Hippocampal formation (tissue), 2 donors: Measurements from ENCODE around the gene RAB11FIP5.
"Not testable (repeated sequence)": the region's sequence is repeated elsewhere in the genome, so short reads cannot be mapped to it uniquely, and the experiment has no call there.

Experiments
- DNase-seq, 2 donors: peaks; one replicate each; lab custom pipeline; 2025; lab: John Stamatoyannopoulos, UW

The RAB11FIP5 gene

GRCh38 chr2:73111073-73112025 is 1.4 kb downstream of the RAB11FIP5 start:
- DNase-seq, result no peak

- DNase-seq, result no peak
Observed at GRCh38 chr2:73110168-73111072, 2.3 kb downstream of the RAB11FIP5 start.

GRCh38 chr2:73109431-73110167 is 3.1 kb downstream of the RAB11FIP5 start:
- DNase-seq, result no peak

- no peak for DNase-seq
Observed at GRCh38 chr2:73107211-73107926, 5.4 kb downstream of the RAB11FIP5 start.

GRCh38 chr2:73106791-73107190 is 6.0 kb downstream of the RAB11FIP5 start:
- DNase-seq, result no peak

- no peak for DNase-seq
Observed at GRCh38 chr2:73105511-73105971, 7.2 kb downstream of the RAB11FIP5 start.

GRCh38 chr2:73104933-73105332 is 7.8 kb downstream of the RAB11FIP5 start:
- DNase-seq, result no peak

- DNase-seq, result no peak
Observed at GRCh38 chr2:73103018-73103542, 9.7 kb downstream of the RAB11FIP5 start.

GRCh38 chr2:73101626-73102256 is 11.0 kb downstream of the RAB11FIP5 start:
- no peak for DNase-seq

- DNase-seq, result no peak
Observed at GRCh38 chr2:73100956-73101355, 11.8 kb downstream of the RAB11FIP5 start.

- DNase-seq, result no peak
Observed at GRCh38 chr2:73099486-73099885, 13.3 kb downstream of the RAB11FIP5 start.

GRCh38 chr2:73095910-73096309 is 16.8 kb downstream of the RAB11FIP5 start:
- no peak for DNase-seq

- DNase-seq, result not testable (repeated sequence)
Observed at GRCh38 chr2:73093601-73094218, 19.0 kb downstream of the RAB11FIP5 start.

GRCh38 chr2:73092146-73092783 is 20.5 kb downstream of the RAB11FIP5 start:
- DNase-seq, result no peak

- no peak for DNase-seq
Observed at GRCh38 chr2:73091696-73092095, 21.1 kb downstream of the RAB11FIP5 start.

- DNase-seq, result no peak
Observed at GRCh38 chr2:73091164-73091563, 21.6 kb downstream of the RAB11FIP5 start.

GRCh38 chr2:73089270-73090030 is 23.3 kb downstream of the RAB11FIP5 start:
- no peak for DNase-seq

- no peak for DNase-seq
Observed at GRCh38 chr2:73088703-73089102, 24.0 kb downstream of the RAB11FIP5 start.

GRCh38 chr2:73088211-73088610 is 24.5 kb downstream of the RAB11FIP5 start:
- no peak for DNase-seq
